Measurements from ENCODE around the gene RHBDF2. TPM values are rescaled to one million over a fixed set of nuclear protein-coding genes. Genes with fewer than 3 reads are reported as not detected.

The RHBDF2 gene
- total RNA-seq, 1 donor from 2014 or later: 54.5 TPM

DNA sequence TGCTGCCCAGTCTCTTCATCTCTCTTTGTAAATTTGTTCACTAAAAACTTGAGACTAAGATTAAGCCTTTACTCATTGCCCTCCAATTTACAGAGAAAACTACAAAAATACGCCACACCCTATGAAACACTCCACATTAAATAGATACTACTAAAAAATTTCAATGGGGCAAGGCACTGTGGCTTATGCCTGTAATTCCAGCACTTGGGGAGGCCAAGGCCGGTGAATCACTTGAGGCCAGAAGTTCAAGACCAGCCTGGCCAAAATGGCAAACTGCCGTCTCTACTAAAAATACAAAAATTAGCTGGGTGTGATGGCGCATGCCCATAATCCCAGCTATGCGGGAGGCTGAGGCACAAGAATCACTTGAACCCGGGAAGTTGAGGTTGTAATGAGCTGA lies 52.1 kb downstream of the RHBDF2 start:
- DNase-seq: no peak
- no peak overlapping the region for H3K27ac Mint-ChIP-seq
- peaks cover 60% of the 10 kb centered on the region for H3K4me1 Mint-ChIP-seq
- peaks cover 6% of the 10 kb centered on the region for H3K36me3 Mint-ChIP-seq (ENCODE audit: low read depth)
- no peaks in the 10 kb centered on the region for H3K9me3 Mint-ChIP-seq
- no peak overlapping the region for H3K4me3 Mint-ChIP-seq
- intact Hi-C loops (cut with micrococcal nuclease): no loop called here
- no peaks in the 10 kb centered on the region for H3K27me3 Mint-ChIP-seq

DNA sequence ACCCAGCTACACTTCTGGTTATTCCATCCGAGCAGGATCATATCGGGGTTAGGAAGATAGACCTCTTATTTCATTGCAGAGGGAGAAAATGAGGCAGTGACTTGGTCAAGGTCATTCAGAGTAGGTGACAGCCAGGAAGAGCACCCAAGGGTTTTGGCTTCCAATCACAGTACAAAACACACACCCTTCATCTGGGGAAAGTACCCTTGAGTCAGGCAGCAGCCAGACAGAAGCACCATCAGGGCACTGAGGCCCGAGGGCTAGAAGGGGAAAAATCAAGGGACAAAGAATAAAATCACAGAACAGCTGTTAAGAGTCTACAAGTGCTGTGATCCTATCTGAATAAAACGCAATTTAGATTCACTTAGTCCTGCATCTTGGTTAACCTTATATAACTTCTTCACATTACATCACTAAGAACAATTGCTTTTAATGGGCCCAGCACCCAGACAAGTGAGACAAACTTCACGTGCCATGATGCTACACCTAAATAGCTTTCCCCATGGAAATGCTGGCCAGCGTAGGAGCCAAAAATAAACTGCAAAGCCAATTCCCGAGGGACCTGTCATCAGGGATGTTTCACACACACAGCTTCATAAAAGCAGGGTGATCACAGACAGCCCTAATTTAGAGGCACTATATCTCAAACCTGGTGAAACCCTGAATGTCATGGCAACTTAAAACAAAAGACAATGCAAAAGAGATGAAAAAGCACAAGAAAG lies 53.1 kb downstream of the RHBDF2 start:
- Mint-ChIP-seq H3K27ac (peak overlapping the region; percentile 46), H3K9me3 (no peaks in the 10 kb centered on the region), H3K36me3 (ENCODE audit: low read depth) (peaks cover 9% of the 10 kb centered on the region), H3K4me1 (peaks cover 62% of the 10 kb centered on the region), H3K27me3 (no peaks in the 10 kb centered on the region), H3K4me3 (no peak overlapping the region)
- DNase-seq: no peak
- intact Hi-C loops (cut with micrococcal nuclease): no loop called here

DNA sequence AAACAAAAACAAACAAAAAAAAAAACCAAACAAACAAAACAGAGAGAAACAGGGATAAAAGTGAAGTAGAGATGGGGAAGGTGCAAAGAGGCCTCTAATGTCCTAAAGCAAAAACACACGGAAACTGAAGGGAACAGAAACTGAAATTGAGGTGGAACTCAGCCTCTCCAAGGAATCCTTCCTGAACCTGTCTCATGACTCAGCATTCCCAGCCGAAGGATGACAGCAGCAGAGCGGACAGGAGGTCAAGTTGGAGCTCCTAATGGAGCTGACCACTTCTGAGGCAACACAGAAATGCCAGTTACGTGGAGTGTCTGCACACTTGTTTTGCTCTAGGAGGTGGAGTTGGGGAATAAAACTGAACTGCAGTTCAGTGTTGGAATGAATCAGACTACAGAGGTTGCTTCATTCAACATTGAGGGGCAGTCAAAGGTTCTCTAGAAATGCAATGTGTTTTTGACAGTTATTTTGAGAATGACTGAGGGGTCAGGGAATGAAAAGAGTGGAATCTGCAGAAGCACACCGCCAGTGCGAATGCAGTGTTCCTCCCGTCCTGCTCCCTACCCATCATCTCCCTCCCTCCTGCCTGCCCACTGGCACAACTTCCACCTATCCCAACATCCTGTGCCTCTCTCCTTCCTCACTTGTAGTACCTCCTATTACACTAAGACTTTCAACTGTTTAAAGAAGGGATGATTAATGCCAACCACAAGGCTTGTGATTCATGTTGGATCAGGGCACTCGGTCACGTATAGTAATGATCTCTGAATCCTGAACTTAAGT lies 54.6 kb downstream of the RHBDF2 start:
- Mint-ChIP-seq H3K4me1 (peaks cover 71% of the 10 kb centered on the region), H3K36me3 (ENCODE audit: low read depth) (peaks cover 10% of the 10 kb centered on the region), H3K27ac (peak overlapping the region; percentile 3), H3K9me3 (no peaks in the 10 kb centered on the region), H3K27me3 (no peaks in the 10 kb centered on the region), H3K4me3 (no peak overlapping the region)
- no peak for DNase-seq
- intact Hi-C loops (cut with micrococcal nuclease): no loop called here

DNA sequence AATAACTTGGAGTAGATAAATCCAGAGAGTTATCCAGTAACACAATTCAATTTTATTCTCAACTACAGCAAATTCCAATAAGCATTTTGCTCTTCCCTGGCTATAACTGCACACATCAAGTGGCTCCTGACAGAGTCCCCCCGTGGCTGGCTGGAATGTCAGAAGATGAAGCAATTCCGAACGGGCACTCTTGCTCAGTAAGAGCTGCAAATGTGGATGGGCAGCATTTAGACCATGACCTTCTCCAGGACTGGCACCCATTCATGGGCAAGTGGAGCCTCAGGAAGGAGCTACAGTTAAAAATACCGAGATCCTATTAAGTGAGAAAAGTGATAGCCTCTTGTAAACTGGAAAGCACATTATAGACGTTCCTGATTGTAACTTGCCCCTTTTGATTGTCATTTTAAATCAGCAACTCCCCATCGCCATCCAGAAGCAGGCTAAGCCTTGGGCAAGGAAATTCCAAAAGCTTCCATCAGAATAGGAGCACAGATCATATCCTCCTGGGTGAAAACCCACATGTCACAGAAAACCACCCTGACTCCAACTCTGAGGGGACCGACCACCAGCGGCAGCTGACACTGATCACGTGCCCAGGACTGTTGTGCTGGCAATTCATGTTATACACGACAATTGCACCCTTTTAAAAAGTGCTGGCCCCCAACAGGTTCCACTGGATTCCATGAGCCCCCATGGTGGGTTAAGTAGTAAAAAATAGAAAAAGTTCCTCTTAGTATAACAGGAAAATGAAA lies 55.4 kb downstream of the RHBDF2 start:
- Mint-ChIP-seq H3K4me1 (peaks cover 68% of the 10 kb centered on the region), H3K27ac (peak overlapping the region; percentile 3), H3K27me3 (no peaks in the 10 kb centered on the region), H3K36me3 (ENCODE audit: low read depth) (peaks cover 7% of the 10 kb centered on the region), H3K4me3 (no peak overlapping the region), H3K9me3 (no peaks in the 10 kb centered on the region)
- no peak for DNase-seq
- intact Hi-C loops (cut with micrococcal nuclease): no loop called here

DNA sequence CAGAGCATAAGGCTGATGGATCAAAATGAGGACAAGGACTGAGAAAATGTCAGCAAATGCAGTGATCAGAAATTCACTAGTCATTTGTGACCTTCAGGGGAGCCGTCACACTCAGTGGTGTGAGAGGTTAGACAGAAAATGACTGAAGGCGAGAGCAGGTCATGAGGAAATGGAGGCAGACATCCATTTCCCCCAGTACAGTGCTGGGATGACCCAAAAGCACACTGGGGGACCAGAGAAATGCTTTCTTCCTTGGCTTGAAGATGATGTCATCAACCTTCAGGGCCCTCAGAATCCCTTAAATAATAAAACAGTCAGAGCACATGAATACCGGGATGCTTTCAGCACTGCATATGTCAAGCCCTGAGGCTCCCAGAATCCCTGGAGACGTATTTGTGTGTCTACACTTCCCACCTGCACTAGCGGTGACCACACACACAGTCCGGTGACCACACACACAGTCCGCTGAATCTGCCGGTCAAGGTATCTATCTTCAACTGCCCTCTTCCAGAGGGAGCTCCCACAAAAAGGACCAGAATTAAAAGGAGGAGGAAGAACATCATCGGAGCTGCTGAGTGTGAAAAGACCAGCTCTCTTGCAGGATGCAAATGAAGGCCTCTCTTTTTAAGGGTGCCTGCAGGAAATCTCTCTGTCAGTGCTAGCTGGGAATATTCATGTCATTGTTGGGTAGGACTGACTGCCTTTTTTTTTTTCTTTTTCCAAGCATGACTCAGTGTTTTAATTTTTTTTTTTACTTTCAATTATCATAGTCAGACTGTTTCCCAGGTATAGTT lies 56.5 kb downstream of the RHBDF2 start:
- DNase-seq: no peak
- H3K27ac Mint-ChIP-seq: no peak overlapping the region

DNA sequence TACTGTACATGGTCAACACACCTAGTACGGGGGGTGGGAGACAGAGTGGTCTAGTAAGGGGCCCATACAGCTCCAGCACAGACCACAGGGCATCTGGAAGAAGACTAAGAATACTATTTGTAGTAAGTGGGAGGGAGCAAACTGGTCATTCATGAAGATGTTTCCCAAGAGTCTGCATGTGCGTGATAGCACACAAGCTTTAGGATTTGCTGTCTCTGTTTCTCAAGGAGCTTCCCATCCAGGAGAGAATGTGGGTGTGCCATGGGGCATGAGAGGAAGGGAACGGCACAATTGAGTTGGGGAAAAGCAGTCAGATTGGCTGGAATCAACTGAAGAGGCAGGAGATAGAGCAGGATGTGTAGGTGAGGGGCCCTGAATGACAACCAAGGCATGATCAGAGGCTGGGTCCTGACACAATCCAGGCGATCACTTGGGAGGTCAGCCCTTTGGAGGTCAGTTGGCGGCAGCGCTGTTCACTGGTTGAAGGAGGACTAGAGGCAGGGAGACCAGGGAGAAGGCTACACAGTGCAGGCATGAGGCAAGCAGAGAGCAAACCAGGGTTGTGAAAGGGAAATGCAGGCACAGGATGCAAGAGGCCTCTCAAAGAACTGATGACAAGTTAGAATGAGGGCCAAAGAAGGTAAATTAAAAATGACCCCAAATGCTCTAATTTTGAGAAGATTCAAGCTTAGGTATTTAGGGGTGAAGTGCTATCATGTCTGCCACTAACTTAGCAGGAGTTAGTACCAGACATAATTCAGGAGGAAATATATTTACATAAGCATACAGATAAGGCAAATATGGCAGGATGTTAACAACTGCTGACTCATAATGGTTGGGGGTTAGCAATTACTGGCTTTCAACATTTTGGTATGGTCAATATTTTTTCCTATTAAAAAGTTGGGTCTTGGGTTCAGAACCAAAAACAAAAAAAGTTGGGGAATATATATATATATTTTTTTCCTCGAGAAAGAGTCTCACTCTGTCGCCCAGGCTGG lies 58.6 kb downstream of the RHBDF2 start:
- H3K4me3 Mint-ChIP-seq: peak overlapping the region; percentile 42

More for the DNA sequence above, 56.5 kb downstream of the RHBDF2 start:
- intact Hi-C loops (cut with micrococcal nuclease): no loop called here
- H3K9me3 Mint-ChIP-seq: no peaks in the 10 kb centered on the region
- peaks cover 4% of the 10 kb centered on the region for H3K36me3 Mint-ChIP-seq (ENCODE audit: low read depth)
- H3K4me3 Mint-ChIP-seq: no peak overlapping the region
- H3K27me3 Mint-ChIP-seq: no peaks in the 10 kb centered on the region
- H3K4me1 Mint-ChIP-seq: peaks cover 68% of the 10 kb centered on the region

DNA sequence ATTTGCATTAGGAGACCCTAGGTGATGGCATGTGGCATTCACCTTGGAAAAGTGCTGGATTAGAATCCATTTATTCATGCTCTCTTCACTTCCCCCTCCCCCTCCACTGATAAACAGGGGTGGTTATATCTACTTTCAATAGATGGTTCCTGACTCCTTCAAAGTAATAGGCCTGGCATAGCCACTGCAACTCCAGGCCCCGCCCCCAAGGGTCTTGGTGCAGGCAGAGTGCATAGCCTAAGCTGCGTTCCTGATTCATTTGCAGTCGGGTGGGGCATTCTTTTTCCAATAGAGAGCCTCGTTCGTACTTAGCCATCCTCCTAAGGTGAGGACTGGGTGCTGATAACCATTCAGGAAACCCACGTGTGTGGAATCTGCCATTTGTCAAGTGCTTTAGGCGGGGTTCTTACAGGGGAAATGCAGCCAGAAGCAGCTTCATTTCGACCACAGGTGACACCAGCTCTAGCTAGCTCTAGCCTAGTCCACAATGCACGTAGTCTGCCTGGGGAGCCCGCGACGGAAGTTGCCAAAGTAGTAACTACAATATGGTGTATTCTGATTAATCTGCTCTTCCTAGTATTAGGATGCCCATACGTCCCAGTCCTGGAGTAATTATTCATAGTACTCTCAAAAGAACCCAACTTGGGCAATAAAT lies 59.4 kb downstream of the RHBDF2 start:
- no peak for DNase-seq
- H3K27ac Mint-ChIP-seq: no peak overlapping the region

More for the DNA sequence above, 58.6 kb downstream of the RHBDF2 start:
- peaks cover 6% of the 10 kb centered on the region for H3K36me3 Mint-ChIP-seq (ENCODE audit: low read depth)
- no peaks in the 10 kb centered on the region for H3K9me3 Mint-ChIP-seq
- intact Hi-C loops (cut with micrococcal nuclease): no loop called here
- H3K27ac Mint-ChIP-seq: peak overlapping the region; percentile 76
- H3K27me3 Mint-ChIP-seq: no peaks in the 10 kb centered on the region
- H3K4me1 Mint-ChIP-seq: peaks cover 61% of the 10 kb centered on the region
- DNase-seq: no peak

DNA sequence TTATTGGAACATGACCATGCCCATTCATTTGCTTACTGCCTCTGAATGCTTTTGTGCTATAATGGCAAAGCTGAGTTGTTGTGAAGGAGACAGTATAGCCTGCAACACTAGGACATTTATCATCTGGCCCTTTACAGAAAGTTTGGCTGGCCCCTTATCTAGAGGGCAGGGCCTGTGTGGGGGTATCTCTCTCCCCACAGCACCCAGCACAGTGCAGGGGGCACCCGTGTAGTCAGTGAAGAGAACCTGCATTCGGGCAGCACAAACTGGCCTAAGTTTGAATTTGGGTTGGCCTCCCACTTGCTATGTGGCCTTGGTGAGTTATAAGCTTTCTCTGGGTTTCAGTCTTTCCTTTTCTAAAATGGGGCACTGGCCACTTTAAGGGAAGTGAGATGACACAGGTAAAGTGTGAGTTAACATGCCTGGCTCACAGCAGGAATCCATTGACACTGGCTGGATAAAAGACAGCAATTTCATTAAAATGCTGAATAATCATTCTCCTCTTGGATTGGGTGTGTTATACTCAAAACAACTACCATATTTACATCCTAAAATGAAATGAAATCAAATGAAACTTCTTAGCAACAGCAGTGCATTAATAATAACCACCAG lies 60.4 kb downstream of the RHBDF2 start:
- Mint-ChIP-seq H3K27ac (no peak overlapping the region), H3K27me3 (no peaks in the 10 kb centered on the region), H3K9me3 (no peaks in the 10 kb centered on the region), H3K4me1 (peaks cover 45% of the 10 kb centered on the region), H3K36me3 (ENCODE audit: low read depth) (peaks cover 6% of the 10 kb centered on the region), H3K4me3 (no peak overlapping the region)
- DNase-seq: no peak
- intact Hi-C loops (cut with micrococcal nuclease): no loop called here

More for the DNA sequence above, 59.4 kb downstream of the RHBDF2 start:
- peak overlapping the region; percentile 42 for H3K4me3 Mint-ChIP-seq
- peaks cover 6% of the 10 kb centered on the region for H3K36me3 Mint-ChIP-seq (ENCODE audit: low read depth)
- intact Hi-C loops (cut with micrococcal nuclease): no loop called here
- H3K4me1 Mint-ChIP-seq: peaks cover 52% of the 10 kb centered on the region
- H3K27me3 Mint-ChIP-seq: no peaks in the 10 kb centered on the region
- H3K9me3 Mint-ChIP-seq: no peaks in the 10 kb centered on the region

DNA sequence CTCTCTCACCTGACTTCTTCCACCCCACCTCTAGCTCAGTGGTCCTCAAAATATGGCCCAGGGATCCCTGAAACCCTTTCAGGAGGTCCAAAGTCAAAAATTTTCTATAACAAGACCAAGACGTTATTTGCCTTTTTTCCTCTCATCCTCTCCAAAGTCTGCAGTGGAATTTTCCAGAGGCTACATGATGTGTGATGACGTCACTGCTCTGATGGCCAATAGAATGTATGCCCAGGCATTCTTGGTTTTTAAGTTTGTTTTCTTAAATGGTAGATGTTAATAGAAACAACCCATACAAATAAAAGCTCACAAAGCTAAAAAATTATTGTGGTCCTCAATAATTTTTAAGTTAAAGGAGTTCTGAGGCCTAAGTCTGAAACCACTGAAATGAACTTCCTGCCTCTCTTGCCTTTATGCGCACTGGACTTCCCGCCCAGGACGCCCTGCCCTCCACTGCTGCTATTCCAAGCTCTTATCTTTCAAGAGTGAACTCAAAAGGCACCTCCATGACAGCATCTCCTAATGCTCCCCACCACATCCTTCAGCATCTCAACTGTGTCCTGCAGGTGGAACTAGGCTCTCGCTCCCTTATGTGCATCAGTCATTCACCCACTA lies 61.8 kb downstream of the RHBDF2 start:
- no peak overlapping the region for H3K4me3 Mint-ChIP-seq
- H3K4me1 Mint-ChIP-seq: peaks cover 35% of the 10 kb centered on the region
- H3K9me3 Mint-ChIP-seq: no peaks in the 10 kb centered on the region
- no peak for DNase-seq
- peaks cover 6% of the 10 kb centered on the region for H3K36me3 Mint-ChIP-seq (ENCODE audit: low read depth)
- intact Hi-C loops (cut with micrococcal nuclease): no loop called here
- H3K27ac Mint-ChIP-seq: no peak overlapping the region
- no peaks in the 10 kb centered on the region for H3K27me3 Mint-ChIP-seq

DNA sequence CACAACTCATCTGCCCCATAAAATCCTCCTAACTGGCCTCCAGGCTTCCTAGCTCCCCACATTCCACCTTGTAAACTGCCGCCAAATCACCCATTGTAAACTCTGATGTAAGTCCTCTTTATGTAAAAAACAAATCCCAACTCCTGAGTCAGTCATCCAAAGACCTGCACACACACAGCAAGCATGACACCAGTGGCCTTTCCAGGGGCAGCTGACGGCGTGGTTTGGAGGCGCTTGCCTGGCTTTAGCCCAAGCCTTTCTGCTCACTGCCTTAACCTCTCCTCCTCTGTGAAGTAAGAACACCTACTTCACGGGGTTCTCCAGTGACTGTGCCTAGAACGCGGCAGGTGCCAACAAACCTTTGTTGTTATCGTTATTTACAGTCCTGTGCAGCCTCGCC lies 62.3 kb downstream of the RHBDF2 start:
- intact Hi-C loops (cut with micrococcal nuclease): no loop called here
- Mint-ChIP-seq H3K4me3 (no peak overlapping the region), H3K4me1 (peaks cover 35% of the 10 kb centered on the region), H3K36me3 (ENCODE audit: low read depth) (peaks cover 6% of the 10 kb centered on the region), H3K27ac (no peak overlapping the region), H3K9me3 (no peaks in the 10 kb centered on the region), H3K27me3 (no peaks in the 10 kb centered on the region)
- no peak for DNase-seq

DNA sequence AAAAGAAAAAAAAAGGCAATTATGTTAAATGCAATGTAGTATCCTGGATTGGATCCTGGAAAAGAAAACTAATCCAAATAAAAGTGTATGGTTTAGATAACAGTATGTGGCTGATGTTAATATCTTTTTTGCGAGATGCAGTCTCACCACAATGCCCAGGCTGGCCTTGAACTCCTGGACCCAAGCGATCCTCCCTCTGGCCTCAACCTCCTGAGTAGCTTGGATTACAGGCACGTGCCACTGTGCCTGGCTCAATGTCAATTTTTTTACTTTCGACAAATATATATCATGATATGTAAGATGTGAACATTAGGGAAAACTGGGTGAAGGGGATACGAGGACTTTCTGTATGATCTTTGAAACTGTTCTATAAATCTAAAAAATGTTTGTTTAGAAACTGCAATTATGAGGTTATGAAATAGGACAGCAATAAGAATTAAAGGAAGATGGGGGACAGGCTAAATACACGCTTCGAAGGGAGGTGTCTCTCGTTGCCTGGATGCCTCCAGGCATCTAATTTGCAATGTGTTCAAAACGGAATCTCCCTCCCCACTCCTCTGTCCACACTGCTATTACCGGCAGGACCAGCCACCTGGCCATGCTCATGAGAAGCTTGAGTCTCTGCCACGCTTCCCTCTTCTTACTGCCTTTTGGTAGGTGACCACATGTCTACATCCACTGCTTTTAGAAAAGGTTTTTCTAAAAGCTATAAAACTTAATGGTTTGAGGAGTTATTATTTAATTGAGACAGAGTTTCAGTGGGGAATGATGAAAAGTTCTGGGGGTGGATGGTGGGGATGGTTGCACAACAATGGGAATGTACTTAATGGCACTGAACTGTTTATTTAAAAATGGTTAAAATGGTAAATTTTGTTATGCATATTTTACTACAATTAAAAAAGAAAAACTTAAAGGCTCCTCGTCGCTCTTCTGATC lies 63.5 kb downstream of the RHBDF2 start:
- intact Hi-C loops (cut with micrococcal nuclease): no loop called here
- DNase-seq: no peak
- H3K4me1 Mint-ChIP-seq: peaks cover 26% of the 10 kb centered on the region
- no peak overlapping the region for H3K27ac Mint-ChIP-seq
- no peaks in the 10 kb centered on the region for H3K27me3 Mint-ChIP-seq
- H3K4me3 Mint-ChIP-seq: no peak overlapping the region
- peaks cover 3% of the 10 kb centered on the region for H3K36me3 Mint-ChIP-seq (ENCODE audit: low read depth)
- no peaks in the 10 kb centered on the region for H3K9me3 Mint-ChIP-seq

All from activated CD4-positive, alpha-beta T cell treated with anti-CD3 and anti-CD28 coated beads, Interleukin-2, amount 10 ng/mL, durations not matched to agents 24 days and 14 days (primary cell).